ENCODE data around the gene SLC1A3. TPM values are rescaled to one million over a fixed set of nuclear protein-coding genes. Genes with fewer than 3 reads are reported as not detected.
A peak's percentile ranks its signal among the peaks of the same experiment; 100 is the strongest.

Gene SLC1A3
- polyA plus RNA-seq, 3 donors: 1.3 to 3.2 (median 1.9) TPM

DNA sequence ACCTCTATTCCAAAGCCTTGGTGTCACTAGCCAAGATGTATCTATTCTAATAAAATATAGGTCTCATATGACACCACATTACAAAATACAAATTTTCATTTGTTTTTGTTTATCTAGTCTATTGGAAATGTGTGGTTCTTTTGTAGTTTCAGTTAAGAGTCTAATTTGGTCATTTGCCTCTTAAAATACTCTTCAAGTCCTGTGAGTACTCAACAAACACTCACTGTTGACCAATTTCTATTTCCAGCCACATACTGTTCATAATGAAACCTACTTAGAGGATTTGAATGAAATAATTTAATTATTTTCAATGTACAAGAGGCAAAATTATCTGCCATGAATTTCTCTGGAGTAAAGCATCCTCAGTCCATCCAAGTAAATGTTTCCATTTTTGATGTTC is 40.6 kb downstream of the SLC1A3 start:
- DNase-seq (ENCODE audit: extremely low read depth in 1 of 11, low read depth in 9 of 11, low spot score in 4 of 11): no peak

DNA sequence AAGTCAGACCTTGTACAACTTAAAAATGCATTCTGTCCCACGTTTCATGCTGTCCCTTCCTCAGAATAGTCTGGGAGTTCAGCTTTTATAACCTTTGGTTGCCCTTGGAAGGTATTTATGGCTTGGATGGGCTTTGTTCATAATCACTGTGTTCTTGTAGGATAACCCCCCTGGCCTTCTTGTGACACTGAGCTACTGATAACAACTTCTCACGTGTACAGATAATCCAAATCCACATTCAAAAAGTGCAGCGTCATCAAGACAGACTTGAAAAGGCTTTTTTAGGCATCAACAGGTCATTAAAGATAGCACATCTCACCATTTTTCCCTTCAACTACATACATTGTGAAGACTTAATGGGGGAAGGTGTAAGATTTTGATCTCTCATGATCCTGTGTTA is 42.0 kb downstream of the SLC1A3 start:
- no peak for DNase-seq (ENCODE audit: extremely low read depth in 1 of 11, low read depth in 9 of 11, low spot score in 4 of 11)

DNA sequence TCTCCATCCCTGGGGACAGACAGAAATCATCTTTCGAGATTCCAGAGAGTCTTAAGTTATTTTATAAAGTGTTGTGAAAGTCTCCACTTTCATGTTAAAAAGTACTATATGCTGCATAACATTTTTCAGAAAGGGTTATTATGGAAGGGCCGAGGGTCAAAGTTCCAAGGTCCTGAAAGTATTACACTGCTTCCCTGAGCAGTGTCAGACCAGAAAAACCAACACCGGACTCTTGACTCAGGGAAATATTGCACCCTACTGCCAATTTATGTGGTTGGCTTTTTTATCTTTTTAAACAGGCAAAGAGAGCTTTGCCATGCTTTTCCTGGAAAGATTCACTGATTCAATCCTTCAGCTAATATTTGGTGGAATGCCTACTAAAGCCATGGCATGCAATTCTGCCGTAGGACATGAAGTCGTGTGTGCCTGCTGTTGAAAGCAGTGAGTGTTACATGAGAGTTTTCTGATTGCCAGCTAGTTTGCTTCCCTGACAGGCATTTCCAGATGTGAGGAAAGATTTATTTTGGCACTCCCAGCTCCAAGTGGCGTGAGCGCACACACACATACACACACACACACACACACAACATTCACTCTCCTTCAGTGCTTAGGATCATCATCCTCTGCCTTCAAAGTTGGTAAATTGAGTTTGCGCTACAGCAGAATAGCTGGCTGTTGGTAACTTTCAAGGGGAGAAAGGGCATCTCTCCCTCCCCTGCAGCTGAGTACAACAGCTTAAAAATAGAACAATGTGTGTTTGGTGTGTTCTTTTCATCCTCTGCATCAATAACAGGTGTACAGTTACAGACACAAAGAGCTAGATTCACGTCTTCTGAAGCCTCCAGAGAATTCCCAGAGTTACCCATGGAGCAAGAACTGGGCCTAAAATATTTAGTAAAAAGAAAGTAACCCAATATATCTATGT is 45.6 kb downstream of the SLC1A3 start:
- no peak for DNase-seq (ENCODE audit: extremely low read depth in 1 of 11, low read depth in 9 of 11, low spot score in 4 of 11)

DNA sequence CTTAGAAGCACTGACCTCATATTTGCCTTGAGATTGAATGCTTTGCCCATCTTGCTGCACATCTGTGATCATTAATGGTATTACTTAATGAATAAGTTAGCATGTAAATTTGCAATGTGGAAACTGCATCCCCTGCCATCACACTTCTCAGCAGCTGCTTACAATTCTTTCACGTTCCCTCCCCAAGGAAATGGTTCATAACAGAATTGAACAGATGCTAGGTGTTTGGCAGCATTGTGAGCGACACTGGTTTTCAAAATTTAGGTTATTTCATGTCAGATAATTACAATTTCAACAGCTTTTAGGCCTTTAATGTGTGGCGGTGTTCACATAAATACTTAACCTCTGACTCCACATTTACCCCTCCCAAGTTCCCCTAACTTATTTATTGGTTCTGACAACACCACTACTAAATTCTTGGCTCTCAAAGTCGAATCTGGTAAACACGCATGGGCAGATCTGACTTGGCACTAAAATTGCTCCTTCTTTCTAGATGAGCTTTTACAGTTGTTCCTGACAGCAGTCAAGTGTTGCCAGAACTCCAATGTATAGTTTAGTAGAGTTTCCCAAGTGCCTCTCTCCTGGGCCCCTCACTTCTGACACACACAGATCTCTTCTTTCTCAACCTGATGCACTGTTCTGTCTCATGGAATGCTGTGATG is 46.8 kb downstream of the SLC1A3 start:
- DNase-seq (ENCODE audit: extremely low read depth in 1 of 11, low read depth in 9 of 11, low spot score in 4 of 11): peak in 1 of 11 donors; percentile 29

DNA sequence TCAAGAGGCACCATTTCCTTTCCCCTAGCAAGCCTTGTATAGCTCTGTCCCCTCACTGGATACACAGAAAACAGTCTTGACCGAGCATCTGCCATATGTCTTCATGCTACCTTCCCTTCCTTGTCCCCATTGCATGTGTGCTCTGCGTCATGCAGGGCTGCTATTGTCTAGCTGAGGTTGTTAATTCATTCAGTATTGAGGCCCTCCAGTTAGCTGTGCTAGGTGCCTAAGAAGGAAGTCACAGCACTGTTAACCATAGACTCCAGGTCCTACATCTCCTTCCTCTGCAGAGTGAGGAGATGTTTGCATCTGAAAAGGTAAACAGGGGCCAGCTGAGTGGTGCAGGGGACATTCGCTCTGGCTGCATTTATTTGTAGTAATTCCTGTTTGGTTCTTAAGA is 48.2 kb downstream of the SLC1A3 start:
- no peak for DNase-seq (ENCODE audit: extremely low read depth in 1 of 11, low read depth in 9 of 11, low spot score in 4 of 11)

DNA sequence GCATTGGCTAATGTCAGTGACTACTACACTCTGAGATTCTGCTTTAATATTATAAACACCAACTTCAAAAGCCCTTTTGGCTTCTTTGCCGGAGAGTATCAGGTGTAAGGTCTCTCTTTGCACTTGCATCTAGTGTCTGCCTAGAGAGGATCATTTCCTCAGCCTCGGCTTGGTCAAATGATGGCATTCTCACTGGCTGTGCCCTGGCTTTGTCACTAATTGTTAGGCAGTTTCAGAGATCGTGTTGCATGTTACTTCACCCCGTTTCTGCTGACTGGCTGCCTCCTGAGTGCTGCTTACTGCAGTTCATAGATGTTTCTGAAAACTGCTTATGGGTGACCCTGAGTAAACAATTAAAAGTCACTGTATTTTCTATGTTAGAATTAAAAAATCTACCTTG is 48.8 kb downstream of the SLC1A3 start:
- DNase-seq (ENCODE audit: extremely low read depth in 1 of 11, low read depth in 9 of 11, low spot score in 4 of 11): no peak

DNA sequence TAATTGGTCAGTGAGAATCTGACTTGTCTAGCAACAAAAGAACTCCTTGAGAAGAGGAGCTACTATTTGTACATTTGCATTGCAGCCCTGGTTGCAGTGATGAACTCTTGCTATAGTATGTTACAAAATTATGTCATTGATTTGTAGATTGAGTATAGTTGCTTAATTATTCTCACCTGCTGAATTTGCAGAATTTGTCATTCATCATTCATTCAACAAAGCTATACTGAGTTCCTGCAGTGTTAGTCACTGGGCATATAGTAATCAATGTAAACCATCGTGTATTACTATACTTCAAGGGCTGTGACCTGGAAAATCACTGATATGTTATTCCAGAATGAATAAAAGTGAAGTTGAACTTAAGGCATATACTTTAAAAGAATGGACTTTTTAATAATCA is 50.1 kb downstream of the SLC1A3 start:
- no peak for DNase-seq (ENCODE audit: extremely low read depth in 1 of 11, low read depth in 9 of 11, low spot score in 4 of 11)

DNA sequence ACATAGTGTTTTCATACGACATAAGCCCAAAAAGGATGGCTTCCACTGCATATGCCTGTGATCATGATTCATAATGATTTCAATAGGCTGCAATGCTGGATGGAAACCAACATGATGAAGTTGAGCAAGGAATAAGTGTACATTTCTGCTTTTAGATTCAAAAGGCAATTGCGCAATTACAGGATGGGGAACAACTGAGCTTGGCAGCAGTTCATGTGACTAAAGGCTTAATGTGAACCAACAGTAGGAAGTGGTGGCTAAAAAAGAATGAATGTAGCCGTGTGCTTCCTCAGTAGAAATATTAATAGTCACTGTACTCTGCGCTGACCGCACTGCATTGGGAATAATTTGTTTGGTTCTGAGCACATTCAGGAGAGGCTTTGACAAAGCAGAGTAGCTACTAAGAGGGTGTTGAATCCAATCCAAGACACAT is 51.2 kb downstream of the SLC1A3 start:
- DNase-seq (ENCODE audit: extremely low read depth in 1 of 11, low read depth in 9 of 11, low spot score in 4 of 11): peak in 2 of 11 donors; percentile 31 to 44

DNA sequence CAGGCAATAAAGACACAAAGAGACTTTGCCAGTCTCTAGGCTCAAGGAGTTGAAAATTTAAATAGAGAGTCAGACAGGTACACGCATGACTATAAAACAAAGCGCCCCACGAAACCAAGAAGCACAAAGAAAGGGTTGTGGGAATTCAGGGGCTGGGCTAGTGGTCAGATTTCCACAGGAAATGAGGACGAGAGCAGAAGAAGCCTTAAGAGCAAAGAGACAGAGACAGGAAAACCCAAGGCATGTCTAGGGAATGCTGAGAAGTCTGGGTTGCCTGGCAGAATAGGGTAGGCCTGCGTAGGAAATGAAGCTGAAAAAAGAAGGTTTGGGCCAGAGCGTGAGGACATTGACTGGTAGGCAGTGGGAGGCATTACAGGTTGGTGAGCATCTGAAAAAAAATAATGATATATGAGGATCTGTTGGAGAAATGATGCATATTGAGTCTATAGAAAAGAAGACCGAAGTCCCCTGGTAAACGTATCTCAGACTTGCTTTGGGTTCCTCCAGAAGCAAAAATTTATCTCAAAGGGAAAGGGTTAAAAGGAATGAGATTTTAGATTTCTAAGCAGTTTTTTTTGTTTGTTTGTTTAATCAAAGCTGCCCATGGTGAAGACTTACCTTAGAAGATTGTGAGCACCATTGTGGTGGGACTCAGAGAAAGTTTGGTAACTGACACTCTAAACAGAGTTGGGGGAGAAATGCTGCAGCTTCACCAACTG is 51.8 kb downstream of the SLC1A3 start:
- DNase-seq (ENCODE audit: extremely low read depth in 1 of 11, low read depth in 9 of 11, low spot score in 4 of 11): no peak

DNA sequence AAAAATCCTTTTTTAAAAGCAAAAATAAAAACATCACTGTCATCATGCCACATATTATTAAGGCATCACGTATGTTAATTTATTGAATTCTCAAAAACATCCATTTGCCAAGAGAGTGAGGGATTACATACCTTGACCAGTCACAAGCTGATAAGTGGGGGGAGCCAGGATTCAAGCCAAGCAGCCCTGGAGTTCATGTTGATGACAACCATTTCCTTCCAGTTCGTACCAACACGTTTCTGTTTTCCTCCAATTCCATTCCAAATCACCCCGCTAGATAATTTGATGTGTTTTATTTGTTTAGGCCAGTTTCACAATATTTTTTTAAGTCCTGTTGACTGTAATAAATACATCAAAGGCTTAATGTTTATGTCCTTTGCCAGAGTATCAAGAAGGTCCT is 53.0 kb downstream of the SLC1A3 start:
- DNase-seq (ENCODE audit: extremely low read depth in 1 of 11, low read depth in 9 of 11, low spot score in 4 of 11): no peak

DNA sequence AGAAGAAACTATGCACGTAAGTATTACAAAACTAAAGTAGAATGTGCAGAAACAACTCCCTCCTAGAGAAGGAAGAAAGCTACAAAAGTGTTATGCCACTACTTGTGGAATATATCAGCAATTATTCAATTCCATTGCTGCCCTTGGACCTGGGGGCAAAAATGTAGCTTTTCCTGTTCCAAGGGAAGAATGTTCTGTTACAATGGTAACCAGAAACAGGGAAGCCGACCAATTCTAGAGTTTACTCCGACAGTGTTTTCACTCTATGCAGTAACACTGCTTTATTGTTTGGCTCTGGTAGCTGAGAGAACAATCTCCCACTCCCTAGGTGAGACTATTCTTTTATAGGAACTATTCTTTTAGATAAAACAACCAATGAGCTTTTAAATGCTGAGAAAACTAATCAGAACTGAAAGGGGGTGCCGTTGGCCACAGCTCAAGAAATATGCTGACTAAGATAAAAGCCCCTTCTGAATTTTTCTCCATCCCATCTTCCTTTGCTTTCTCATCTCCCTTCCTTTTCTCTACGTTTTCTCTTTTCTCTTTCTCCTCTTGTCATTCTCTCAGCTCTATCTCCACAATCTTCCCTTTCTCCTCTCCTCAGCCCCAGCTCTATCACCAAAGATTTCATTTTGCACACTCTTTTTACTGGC is 54.1 kb downstream of the SLC1A3 start:
- DNase-seq (ENCODE audit: extremely low read depth in 1 of 11, low read depth in 9 of 11, low spot score in 4 of 11): peak in 1 of 11 donors; percentile 38

DNA sequence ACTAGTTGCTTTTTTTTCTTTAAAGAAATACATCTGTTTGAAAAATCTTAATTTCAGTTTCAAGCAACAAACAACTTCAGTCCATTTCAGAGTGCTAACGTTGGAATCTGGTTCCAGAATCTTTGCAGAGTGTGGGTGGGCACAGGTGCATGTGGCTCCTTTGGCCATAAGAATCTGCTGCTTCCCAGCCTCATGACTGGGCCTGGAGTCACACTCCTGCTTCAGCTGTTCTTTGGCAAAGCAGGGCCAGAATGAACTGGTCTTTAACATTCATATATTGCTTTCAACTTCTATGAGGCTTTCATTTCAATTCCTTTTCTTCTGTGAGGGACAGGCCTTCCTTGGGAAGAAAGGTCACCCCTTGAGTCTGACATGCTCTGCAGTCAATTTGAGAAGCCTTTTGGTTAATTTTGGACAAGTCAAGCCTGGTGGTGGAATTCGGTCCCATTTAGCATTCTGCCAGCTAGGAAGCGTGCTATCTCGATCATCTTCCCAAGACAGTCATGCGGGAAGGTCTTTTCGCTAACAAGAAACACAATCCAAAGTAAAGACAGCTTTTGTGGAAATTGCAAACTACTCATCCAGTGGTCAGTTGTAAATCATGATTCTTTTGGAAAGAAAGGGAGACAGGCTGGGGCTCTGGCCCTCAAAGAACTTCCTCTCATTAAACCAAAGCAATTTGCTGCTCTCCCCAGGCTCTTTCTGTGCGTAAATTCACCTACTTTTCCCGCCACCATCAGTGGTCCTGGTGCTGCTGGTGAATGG is 55.2 kb downstream of the SLC1A3 start:
- no peak for DNase-seq (ENCODE audit: extremely low read depth in 1 of 11, low read depth in 9 of 11, low spot score in 4 of 11)

DNA sequence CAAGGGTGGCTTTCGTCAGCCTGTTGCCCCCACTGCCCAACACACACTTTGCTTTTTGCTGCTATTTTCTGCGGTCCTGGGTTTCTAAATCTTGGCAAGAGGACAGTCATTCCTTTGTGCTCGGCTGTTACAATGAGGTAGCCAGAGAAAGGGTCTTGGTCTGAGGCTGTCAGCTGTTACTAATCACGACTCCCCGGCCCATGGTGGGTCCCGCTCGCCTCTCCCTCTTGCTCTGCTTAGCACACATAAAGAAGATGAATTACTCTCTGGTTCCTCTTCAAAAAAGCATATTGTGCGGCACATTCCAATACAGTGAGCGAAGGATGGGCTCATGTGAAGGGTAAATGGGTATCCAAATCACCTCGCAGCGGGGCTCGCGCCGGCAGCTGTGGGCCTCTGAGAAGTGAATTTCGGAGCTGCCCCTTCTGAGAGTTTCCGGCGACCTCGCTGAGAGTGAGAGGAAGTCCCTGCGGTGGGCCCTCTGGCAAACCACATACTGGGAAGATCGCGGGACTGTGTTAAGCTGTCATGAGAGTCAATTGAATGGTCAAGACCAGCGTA is 56.0 kb downstream of the SLC1A3 start:
- DNase-seq (ENCODE audit: extremely low read depth in 1 of 11, low read depth in 9 of 11, low spot score in 4 of 11): peak in 1 of 11 donors; percentile 29

DNA sequence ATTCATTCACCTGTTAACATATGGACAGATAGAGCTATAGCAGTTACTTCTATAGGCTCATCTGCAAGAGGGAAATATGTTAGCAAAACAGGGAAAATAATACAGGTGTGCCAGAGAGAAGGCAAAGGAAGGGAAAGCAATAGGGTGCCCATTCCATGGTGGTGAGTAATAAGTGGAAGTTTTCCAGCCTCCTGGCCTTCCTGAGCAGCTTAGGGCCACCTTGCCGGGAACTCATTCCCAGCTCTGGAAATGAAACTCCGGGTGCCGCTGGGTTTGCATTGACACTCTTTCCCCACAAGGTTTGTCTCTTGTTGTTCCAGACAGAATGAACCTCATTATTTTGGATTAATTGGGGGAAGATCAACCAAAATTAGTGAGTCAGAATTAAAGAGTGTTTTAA is 58.4 kb downstream of the SLC1A3 start:
- DNase-seq (ENCODE audit: extremely low read depth in 1 of 11, low read depth in 9 of 11, low spot score in 4 of 11): no peak

DNA sequence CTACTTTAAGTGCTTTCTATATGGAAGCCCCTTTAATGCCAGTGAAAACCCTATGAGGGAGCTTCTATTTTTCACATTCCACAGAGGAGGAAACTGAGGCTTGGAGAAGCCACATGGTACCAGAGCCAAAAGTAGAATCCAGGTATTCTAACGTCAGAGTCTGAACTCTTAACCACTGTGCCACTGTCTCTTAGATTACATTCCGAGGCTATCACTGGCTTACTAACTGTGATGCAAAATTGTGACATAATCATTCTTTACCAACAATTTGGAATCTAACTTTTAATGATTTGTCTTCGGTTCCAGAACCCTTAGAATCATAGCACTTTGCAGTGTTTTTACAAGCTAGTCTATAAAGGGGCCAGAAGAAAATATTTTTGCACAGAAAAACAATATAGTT is 59.2 kb downstream of the SLC1A3 start:
- no peak for DNase-seq (ENCODE audit: extremely low read depth in 1 of 11, low read depth in 9 of 11, low spot score in 4 of 11)

DNA sequence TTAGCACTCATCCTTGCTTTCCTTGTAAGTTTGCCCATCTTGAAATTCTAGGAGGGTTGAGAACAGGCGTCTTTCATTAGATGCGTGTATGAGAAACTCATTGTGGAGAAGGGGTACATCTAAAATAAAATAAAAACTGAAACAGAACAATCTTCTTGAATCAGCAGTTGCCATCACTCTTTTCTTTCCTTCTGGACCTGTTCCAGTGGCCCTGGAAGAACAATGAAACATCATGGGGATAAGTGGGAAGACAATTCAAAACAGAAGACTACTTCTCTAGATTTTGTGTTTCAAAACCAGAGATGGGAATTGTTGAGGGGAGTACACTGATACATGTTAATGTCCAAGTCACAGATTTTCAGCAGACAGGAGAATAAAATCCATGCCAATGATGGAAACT is 59.9 kb downstream of the SLC1A3 start:
- no peak for DNase-seq (ENCODE audit: extremely low read depth in 1 of 11, low read depth in 9 of 11, low spot score in 4 of 11)

DNA sequence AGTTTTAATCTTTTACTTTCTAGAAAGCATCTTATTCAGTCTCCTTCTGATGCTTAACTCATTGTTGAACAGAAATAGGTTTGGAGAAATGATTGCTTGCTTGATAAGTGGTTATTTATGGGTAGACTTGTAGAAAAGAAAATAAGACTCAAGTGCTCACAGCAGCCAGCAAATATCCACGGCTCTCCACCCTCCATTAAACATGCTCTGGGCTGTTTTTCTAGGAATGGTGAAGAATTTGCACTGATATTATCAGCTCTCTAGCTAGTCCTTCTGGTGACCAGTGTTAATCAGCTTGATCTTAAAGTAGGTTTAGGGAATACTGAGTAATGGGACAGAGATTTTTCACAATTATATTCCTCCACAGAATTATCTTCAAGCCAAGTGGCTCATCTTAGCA is 60.6 kb downstream of the SLC1A3 start:
- no peak for DNase-seq (ENCODE audit: extremely low read depth in 1 of 11, low read depth in 9 of 11, low spot score in 4 of 11)

DNA sequence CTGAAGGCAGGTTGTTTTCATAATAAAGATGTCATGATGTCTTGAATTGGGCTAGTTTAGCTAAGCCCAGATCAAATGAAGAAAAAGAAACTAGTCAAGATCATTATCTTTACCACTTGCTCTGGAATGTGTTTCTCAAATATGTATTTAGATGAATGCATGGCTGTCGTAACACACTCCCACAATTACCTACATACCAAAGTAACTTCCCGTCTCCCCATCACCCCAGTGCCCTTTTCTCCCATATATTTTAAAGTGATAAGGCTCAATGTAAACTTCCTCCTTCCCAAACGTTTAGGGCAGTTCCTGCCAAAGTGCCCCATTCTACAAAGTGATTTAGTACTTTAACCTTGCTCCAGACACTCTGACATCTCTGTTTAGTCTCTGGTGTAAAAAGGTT is 61.4 kb downstream of the SLC1A3 start:
- DNase-seq (ENCODE audit: extremely low read depth in 1 of 11, low read depth in 9 of 11, low spot score in 4 of 11): no peak

Data from renal cortex interstitium (tissue), 11 donors.